Colonic mucosa (tissue), 4 donors: ENCODE measurements around the gene DVL3. TPM values are rescaled to one million over a fixed set of nuclear protein-coding genes. Genes with fewer than 3 reads are reported as not detected.

Experiments used
- DNase-seq: peaks from one replicate; pipeline ENCODE4 v3.0.0-alpha.2; 2020
- H3K27ac ChIP-seq: fragments of 200-600 bp; one replicate; pipeline ENCODE4 v1.8.0; 2021
- H3K27me3 ChIP-seq: fragments of 200-600 bp; one replicate; pipeline ENCODE4 v1.8.0; 2021
- H3K36me3 ChIP-seq: fragments of 200-600 bp; one replicate; pipeline ENCODE4 v1.8.0; 2021
- H3K4me1 ChIP-seq: fragments of 200-600 bp; one replicate; pipeline ENCODE4 v1.8.0; 2021; ENCODE audit warnings: mild to moderate bottlenecking
- H3K4me3 ChIP-seq: fragments of 200-600 bp; one replicate; pipeline ENCODE4 v1.8.0; 2021
- H3K9ac ChIP-seq, 2 donors: one replicate each; pipeline ENCODE4 v1.7.0; 2013; ENCODE audit warnings: control low read depth in 2 of 2, low read depth in 2 of 2, low read length in 2 of 2
- H3K9me3 ChIP-seq: fragments of 200-600 bp; one replicate; pipeline ENCODE4 v1.8.0; 2021
- intact Hi-C: fragments of 100-400 bp; cut with DNase I; formaldehyde crosslinking; loops from one replicate; pipeline ENCODE4 v1.14.1; 2022
- total RNA-seq, 2 donors: library from RNA; stranded (reverse); fragmentation: NEBNext Ultra II Directional in 1 of 2; extraction: Animal tissue kit (Norgen Biotek cat#: 25700) in 1 of 2; gene quantifications; one replicate each; pipeline ENCODE4 v1.2.1, GENCODE V29; 2021
- TF ChIP-seq, protein P1 (sequence below): fragments of 200-600 bp; IDR thresholded peaks from one replicate; pipeline ENCODE4 v1.8.0; 2022; ENCODE audit warnings: antibody characterized with exemption, mild to moderate bottlenecking
- donor health status: healthy.
- donor health status: DM: no; HTN: no; CAD: no.
- donor health status: DM: no; HTN: no; CAD: no.

The DVL3 gene
- total RNA-seq, 2 donors from 2014 or later, result 60.8 to 64.6 TPM

DNA sequence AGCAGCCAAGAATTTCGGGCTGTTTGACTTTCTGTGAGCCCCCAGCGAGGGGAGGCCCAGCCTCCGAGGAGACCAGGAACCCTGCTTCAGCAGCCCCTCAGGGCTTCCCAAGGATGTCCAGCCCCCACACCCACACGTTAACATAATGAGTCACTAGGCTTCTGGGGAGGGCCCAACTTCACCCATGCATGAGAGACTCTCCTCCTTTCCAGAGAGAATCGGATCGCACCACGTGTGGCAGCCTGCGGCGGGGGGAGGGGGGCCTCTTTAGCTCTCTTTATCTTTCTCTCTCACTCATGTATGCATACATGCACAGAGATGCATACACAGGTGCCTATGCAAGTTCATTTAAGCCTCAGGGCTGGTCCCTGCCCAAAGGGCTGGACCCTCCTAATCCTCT, 16.4 kb downstream of the DVL3 start:
- no peak overlapping the region for H3K4me3 ChIP-seq
- TF ChIP-seq, protein P1, sequence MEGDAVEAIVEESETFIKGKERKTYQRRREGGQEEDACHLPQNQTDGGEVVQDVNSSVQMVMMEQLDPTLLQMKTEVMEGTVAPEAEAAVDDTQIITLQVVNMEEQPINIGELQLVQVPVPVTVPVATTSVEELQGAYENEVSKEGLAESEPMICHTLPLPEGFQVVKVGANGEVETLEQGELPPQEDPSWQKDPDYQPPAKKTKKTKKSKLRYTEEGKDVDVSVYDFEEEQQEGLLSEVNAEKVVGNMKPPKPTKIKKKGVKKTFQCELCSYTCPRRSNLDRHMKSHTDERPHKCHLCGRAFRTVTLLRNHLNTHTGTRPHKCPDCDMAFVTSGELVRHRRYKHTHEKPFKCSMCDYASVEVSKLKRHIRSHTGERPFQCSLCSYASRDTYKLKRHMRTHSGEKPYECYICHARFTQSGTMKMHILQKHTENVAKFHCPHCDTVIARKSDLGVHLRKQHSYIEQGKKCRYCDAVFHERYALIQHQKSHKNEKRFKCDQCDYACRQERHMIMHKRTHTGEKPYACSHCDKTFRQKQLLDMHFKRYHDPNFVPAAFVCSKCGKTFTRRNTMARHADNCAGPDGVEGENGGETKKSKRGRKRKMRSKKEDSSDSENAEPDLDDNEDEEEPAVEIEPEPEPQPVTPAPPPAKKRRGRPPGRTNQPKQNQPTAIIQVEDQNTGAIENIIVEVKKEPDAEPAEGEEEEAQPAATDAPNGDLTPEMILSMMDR, result no peak
- no peak overlapping the region for H3K27ac ChIP-seq
- no peak for DNase-seq
- H3K27me3 ChIP-seq, result no peaks in the 10 kb centered on the region
- peaks cover 12% of the 10 kb centered on the region for H3K36me3 ChIP-seq
- H3K4me1 ChIP-seq, result peaks cover 7% of the 10 kb centered on the region
- no peaks in the 10 kb centered on the region for H3K9me3 ChIP-seq
- intact Hi-C loops, result no loop called here
- H3K9ac ChIP-seq, result no peak overlapping the region

DNA sequence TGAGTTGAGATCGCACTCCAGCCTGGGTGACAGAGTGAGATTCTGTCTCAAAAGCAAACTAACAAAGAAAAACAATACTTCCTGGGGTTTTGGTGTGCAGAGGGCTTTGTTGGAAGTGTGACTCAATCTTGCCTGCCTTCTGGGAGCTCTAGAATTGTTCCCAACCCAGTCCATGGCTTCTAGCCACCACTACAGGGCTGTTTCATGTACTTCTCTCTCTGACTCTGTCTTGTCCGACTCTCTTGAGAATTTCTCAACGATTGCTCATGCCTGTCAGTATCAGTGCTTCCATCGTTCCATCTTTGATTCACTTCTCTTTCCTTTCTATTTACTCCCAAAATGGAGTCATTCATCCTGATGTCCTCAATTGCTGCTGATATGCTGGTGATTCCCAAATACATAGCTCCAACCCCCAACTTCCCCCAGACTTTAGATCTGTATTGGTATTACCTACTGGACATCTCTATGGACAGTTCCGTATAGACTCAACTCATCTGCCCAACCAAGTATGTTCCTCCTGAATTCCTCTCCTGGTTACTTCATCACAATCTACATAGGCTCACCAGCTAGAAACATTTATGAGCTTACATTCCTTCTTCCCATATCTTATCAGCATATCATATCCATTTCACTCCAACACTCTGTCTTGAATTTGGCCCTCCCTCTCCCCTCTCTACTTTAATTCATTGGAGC, 17.6 kb downstream of the DVL3 start:
- H3K4me3 ChIP-seq, result no peak overlapping the region
- no peaks in the 10 kb centered on the region for H3K9me3 ChIP-seq
- H3K4me1 ChIP-seq, result peaks cover 12% of the 10 kb centered on the region
- no peak overlapping the region for H3K27ac ChIP-seq
- TF ChIP-seq, protein P1, result no peak
- H3K27me3 ChIP-seq, result no peaks in the 10 kb centered on the region
- H3K36me3 ChIP-seq, result peaks cover 7% of the 10 kb centered on the region
- DNase-seq, result no peak
- H3K9ac ChIP-seq, result no peak overlapping the region
- intact Hi-C loops, result no loop called here

DNA sequence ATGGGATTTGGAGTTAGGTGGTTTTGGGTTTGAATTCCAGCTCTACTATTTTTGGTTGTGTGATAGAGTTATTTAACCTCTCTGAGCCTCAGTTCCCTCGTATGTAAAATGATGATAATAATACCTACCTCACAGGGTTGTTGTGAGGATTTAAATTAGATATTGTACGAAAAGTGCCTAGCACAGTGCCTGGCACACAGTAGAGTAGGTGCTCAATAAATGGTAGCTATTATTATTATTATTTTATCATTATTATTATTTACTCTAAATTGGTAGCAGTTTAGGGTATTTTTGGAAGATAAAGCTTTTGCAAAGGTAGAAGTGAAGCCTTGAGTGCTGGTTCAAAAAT, 18.2 kb downstream of the DVL3 start:
- no peak for DNase-seq
- intact Hi-C loops, result no loop called here
- TF ChIP-seq, protein P1, result no peak
- no peaks in the 10 kb centered on the region for H3K27me3 ChIP-seq
- H3K36me3 ChIP-seq, result peaks cover 8% of the 10 kb centered on the region
- H3K9ac ChIP-seq, result no peak overlapping the region
- H3K9me3 ChIP-seq, result no peaks in the 10 kb centered on the region
- H3K4me1 ChIP-seq, result peaks cover 12% of the 10 kb centered on the region
- no peak overlapping the region for H3K27ac ChIP-seq
- no peak overlapping the region for H3K4me3 ChIP-seq

DNA sequence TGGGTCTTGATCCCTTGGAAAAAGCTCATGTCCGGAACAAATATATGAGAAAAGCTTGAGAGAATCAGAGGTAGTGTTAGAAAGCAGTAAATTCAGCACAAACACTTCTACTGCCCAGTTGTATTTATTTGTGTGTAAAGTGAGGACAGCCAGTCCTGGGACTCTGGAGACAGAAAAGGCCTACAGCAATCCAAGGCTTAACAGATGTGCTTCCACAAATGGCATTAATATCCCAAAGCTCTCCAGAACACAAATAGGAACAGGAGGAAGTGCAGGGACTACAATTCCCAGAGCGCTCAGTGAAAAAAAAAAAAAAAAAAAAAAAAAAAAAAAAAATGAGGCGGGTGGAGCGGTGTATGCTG, 19.1 kb downstream of the DVL3 start:
- Histone ChIP-seq H3K4me1 (peaks cover 12% of the 10 kb centered on the region), H3K27me3 (no peaks in the 10 kb centered on the region), H3K9me3 (no peaks in the 10 kb centered on the region), H3K36me3 (peaks cover 12% of the 10 kb centered on the region), H3K27ac (no peak overlapping the region), H3K4me3 (no peak overlapping the region), H3K9ac (no peak overlapping the region)
- TF ChIP-seq, protein P1, result no peak
- intact Hi-C loops, result no loop called here
- no peak for DNase-seq

DNA sequence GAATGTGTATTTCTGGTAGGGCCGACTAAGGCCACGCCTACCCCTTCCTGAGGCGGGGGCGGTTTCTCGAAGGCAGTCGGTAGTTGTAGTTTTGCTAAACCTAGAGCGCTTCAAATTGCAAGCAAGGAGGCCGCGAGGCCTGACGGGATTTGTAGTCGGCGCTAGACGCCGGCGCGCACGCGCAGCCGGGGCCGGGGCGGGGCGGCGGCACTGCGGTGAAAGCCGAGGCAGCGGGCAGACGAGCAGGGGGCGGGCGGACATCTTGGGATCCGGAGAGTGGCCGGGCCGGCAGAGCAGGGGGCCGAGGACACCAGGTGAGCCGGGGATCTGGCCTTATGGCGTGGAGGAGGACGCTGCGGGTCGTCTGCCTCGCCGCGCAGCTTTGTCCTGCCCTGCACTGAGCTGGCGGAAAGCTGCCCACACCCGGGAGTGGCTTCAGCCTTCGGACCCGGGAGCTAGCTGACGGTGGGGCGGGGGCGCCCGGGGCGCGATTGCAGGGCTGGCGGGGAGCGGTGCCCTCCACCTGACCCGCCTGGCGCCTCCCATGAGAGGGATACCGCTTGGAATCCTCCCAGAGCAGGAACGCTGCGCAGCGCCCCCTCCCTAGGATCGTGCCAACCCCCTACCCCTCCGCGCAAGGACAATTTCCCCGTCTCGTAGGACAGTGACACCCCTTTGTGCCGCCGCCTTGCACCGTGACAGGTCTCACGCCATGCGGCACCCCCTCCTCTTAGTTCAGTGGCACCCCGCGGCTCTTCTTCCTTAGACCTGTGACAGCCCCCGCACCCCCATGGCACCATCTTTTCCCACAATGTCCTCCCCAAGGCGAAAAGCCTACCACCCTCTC, 19.7 kb downstream of the DVL3 start, which contains the start of gene AP2M1:
Gene AP2M1 (plus strand): TSS at position 210 of the 847 bp plus-strand sequence. CDS start 2,139 bp downstream, outside the sequence.
- Histone ChIP-seq H3K36me3 (peaks cover 17% of the 10 kb centered on the region), H3K4me1 (peaks cover 12% of the 10 kb centered on the region), H3K9ac (peak within 1 kb of the TSS; percentile 96 to 100), H3K27me3 (no peaks in the 10 kb centered on the region), H3K9me3 (no peaks in the 10 kb centered on the region), H3K4me3 (peak within 1 kb of the TSS; percentile 93), H3K27ac (peak within 1 kb of the TSS; percentile 83)
- DNase-seq, result peak; percentile 97
- intact Hi-C loops, result no loop called here
- TF ChIP-seq, protein P1, result no peak
